HG03469 (cell line): ENCODE measurements around the gene SEC16A.

Source experiments
- ATAC-seq: cut with Tn5 transposase; IDR thresholded peaks from one replicate; pipeline ENCODE4 v1.9.1; 2021; ENCODE audit warnings: mild to moderate bottlenecking, moderate library complexity, moderate number of reproducible peaks; ENCODE audit not compliant: unreplicated experiment

Gene SEC16A

GRCh38 chr9:136519263-136520052 is 36.6 kb upstream of the SEC16A start:
- no peak for ATAC-seq

DNA sequence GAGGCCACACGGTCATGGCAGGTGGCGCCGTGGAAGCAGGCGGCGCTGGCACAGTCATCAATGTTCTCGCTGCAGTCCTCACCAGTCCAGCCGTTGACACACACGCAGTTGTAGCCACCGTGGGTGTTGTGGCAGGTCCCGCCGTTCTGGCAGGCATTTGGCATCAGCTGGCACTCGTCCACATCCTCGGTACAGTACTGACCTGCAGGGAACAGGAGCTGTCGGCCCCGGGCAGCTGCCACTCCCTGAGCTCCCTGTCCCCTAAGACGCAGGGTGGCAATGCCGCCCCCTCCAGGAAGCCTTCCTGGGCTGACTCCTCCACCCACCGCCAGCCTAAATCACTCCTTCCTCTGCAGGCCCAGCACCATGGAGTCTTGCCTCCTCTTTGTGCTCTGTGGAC is 35.8 kb upstream of the SEC16A start:
- ATAC-seq = no peak

DNA sequence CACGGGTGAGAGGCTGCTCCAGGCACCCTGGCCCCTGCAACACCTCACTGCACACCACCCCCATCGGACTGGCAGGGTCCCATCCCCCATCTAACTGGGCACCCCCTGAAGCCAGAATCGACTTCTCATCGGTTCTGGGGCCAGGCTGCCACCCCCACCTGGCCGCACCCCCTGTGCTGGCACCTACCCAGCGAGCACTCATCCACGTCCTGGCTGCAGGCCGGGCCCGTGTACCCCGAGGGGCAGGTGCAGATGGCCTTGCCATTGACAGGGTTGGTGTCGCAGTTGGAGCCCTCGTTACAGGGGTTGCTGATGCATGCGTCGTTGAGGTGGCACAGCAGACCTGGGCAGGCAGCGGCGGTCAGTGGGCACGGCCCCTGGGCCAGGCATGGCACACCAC is 35.1 kb upstream of the SEC16A start:
- ATAC-seq = no peak

GRCh38 chr9:136517012-136517743 is 34.3 kb upstream of the SEC16A start:
- no peak for ATAC-seq

- ATAC-seq = no peak
Observed at GRCh38 chr9:136516191-136516654, 33.4 kb upstream of the SEC16A start.

- no peak for ATAC-seq
Observed at GRCh38 chr9:136515276-136515675, 32.4 kb upstream of the SEC16A start.

DNA sequence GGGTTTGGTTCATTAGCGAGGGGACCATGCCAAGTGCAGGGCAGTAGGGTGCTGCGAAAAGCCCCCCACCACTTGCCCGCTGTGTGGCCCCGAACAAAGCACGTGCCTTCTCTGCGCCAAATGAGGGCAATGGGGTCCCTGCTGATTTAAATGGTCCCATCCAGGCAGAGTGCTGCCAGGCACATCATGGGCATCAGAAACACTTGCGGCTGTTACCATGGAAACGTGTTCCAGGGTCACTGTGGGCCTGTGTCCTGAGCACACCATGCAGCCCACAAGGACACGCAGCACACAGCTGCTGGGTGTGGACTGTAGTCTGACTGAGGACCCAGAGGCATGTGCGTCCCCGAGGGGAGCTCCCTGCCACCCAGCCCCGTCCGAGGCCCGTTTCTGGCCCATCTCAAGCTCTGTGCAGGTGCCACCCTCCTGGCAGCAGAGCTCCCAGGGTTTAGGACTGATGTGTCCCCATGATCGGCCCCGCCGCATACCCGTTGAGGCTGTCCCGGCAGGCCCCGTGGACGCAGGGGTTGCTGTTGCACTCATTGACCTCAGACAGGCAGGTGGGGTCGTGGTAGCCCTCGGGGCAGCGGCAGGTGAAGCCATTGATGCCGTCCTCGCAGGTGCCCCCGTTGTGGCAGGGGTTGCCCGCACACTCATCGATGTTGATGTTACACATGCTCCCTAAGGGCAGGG is 31.3 kb upstream of the SEC16A start:
- no peak for ATAC-seq

GRCh38 chr9:136513191-136513590 is 30.4 kb upstream of the SEC16A start:
- no peak for ATAC-seq

GRCh38 chr9:136512651-136513071 is 29.8 kb upstream of the SEC16A start:
- ATAC-seq = no peak

GRCh38 chr9:136511670-136512592 is 29.1 kb upstream of the SEC16A start:
- no peak for ATAC-seq

DNA sequence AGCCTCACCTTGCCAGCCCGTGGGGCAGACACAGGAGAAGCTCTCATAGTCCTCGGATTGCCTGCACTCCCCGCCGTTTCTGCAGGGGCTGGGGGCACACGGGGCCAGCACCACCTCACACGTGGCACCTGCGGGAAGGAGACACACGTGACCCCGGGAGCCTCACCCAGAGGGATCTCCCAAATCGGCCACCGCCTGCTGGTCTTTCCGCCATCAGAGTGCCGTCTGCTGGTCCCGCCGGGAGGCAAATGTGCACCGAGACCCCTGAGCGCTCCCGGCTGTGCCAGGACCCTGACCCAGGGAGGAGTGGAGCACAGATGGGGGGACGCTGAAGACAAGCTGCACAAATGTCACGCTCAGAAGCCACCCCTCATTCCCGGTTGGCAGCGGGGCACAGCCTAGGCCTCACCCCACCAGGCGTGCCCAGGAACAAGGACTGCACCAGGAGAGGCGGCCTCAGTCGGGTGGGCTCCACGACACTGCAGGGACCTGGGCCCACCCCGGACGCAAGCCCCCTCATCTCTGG is 28.4 kb upstream of the SEC16A start:
- ATAC-seq = no peak

DNA sequence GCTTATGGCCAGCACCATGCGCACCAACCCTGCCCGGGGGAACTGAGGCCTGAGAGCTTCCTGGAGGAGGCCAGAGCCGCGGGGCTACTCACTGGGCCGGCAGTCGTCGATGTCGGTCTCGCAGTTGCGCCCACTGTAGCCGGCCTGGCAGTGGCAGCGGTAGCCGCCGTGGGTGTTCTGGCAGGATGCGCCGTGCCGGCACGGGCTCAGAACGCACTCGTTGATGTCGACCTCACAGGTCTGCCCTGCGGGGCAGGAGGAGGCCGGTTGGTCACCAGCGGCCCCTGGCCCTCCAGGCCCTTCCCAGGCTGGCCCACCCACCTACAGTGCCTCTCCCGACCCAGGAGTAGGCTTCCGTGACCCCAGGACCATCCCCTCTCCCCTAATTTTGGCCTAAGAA is 27.7 kb upstream of the SEC16A start:
- no peak for ATAC-seq

DNA sequence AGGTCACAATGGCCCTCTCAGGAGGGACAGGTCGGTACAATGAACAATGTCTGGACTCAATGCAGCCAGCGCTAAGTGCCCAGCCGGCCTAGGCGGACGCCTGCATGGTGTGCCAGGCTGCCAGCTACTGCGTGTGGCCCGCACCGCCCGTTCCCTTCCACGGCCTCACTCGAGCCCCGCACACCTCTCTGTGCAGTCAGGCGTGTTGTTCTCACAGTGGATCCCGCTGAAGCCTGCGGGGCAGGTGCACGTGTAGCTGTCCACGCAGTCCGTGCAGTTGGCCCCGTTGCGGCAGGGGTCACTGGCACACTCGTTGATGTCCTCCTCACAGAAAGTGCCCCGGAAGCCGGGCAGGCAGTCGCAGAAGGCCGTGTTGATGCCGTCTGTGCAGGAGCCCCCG is 26.7 kb upstream of the SEC16A start:
- no peak for ATAC-seq

GRCh38 chr9:136508729-136509500 is 26.1 kb upstream of the SEC16A start:
- no peak for ATAC-seq

GRCh38 chr9:136507992-136508375 is 25.1 kb upstream of the SEC16A start:
- no peak for ATAC-seq

- ATAC-seq = no peak
Observed at GRCh38 chr9:136507221-136507991, 24.6 kb upstream of the SEC16A start.

GRCh38 chr9:136506425-136506824 is 23.6 kb upstream of the SEC16A start:
- no peak for ATAC-seq

- no peak for ATAC-seq
Observed at GRCh38 chr9:136505406-136506403, 22.9 kb upstream of the SEC16A start.
